Endothelial cell of umbilical vein (primary cell): ENCODE results near the gene PPFIBP1.
"Not testable (repeated sequence)": the region's sequence is repeated elsewhere in the genome, so short reads cannot be mapped to it uniquely, and the experiment has no call there.

ENCODE experiments used
- CTCF ChIP-seq, 2 donors: IDR thresholded peaks; 1 replicate in 1 of 2; 2 replicates in 1 of 2; pipeline ENCODE4 v1.5.1; 2011; ENCODE audit warnings: low read length in 2 of 2, mild to moderate bottlenecking in 2 of 2, moderate library complexity in 2 of 2, control low read depth in 1 of 2, inconsistent platforms in 1 of 2, low read depth in 1 of 2; ENCODE audit not compliant: insufficient read depth in 1 of 2; ENCODE audit errors: extremely low read depth in 1 of 2
- EZH2 ChIP-seq: IDR thresholded peaks from 2 replicates; pipeline ENCODE4 v1.6.1; 2012; ENCODE audit warnings: borderline replicate concordance, low read depth, mild to moderate bottlenecking, moderate library complexity, low read length, inconsistent platforms; ENCODE audit not compliant: severe bottlenecking
- MAX ChIP-seq: IDR thresholded peaks from 2 replicates; pipeline ENCODE4 v1.6.1; 2011; ENCODE audit not compliant: insufficient read depth, insufficient read length
- MYC ChIP-seq: IDR thresholded peaks from one replicate; pipeline ENCODE4 v1.6.1; 2011; ENCODE audit warnings: mild to moderate bottlenecking, low read depth, low read length

- not testable (repeated sequence) for TF ChIP-seq EZH2; MAX; CTCF (IDR thresholded peaks at IDR 0.05; ENCODE audit: extremely low read depth in 1 of 2, insufficient read depth in 1 of 2, low read depth in 1 of 2, low read length in 2 of 2); MYC
Measured at GRCh38 chr12:27630219-27630618, 106.2 kb downstream of the PPFIBP1 start.
